Type B pancreatic cell (in vitro differentiated cells): ENCODE results near the gene ARHGEF26. TPM values are rescaled to one million over a fixed set of nuclear protein-coding genes. Genes with fewer than 3 reads are reported as not detected.

ENCODE experiments used
- DNase-seq: peaks from one replicate; pipeline ENCODE4 v3.0.0; 2021; ENCODE audit warnings: mixed read lengths; ENCODE audit not compliant: unreplicated experiment; ENCODE audit errors: extremely low spot score
- H3K27ac Mint-ChIP-seq: 2 replicates; pipeline ENCODE4 v1.8.0; 2021; ENCODE audit warnings: mild to moderate bottlenecking, mixed read lengths
- H3K27me3 Mint-ChIP-seq: 2 replicates; pipeline ENCODE4 v1.8.0; 2021; ENCODE audit warnings: mixed read lengths
- H3K36me3 Mint-ChIP-seq: 2 replicates; pipeline ENCODE4 v1.8.0; 2021; ENCODE audit warnings: mixed read lengths
- H3K4me1 Mint-ChIP-seq: one replicate; pipeline ENCODE4 v1.8.0; 2021; ENCODE audit warnings: mixed read lengths; ENCODE audit not compliant: unreplicated experiment
- H3K4me3 Mint-ChIP-seq: 2 replicates; pipeline ENCODE4 v1.8.0; 2021; ENCODE audit warnings: mild to moderate bottlenecking, mixed read lengths
- H3K9me3 Mint-ChIP-seq: 2 replicates; pipeline ENCODE4 v1.8.0; 2021; ENCODE audit warnings: mixed read lengths
- CTCF ChIP-seq: fragments of 200-600 bp; sonication (generic); conservative IDR thresholded peaks from 2 replicates; pipeline ENCODE4 v1.5.0; 2021; ENCODE audit warnings: antibody characterized with exemption, mild to moderate bottlenecking
- total RNA-seq: library from RNA; stranded (reverse); gene quantifications from 2 replicates; pipeline ENCODE4 v1.2.1, GENCODE V29; 2021; ENCODE audit warnings: low replicate concordance

ARHGEF26 gene
- total RNA-seq, 1 donor from 2014 or later = 12.7 TPM

GRCh38 chr3:154175041-154175440, 53.9 kb downstream of the ARHGEF26 start:
- H3K4me3 Mint-ChIP-seq = no peak overlapping the region
- H3K27ac Mint-ChIP-seq = no peak overlapping the region
- H3K4me1 Mint-ChIP-seq = peaks cover 3% of the 10 kb centered on the region

GRCh38 chr3:154176036-154176435, 54.8 kb downstream of the ARHGEF26 start:
- Mint-ChIP-seq H3K9me3 (no peaks in the 10 kb centered on the region), H3K36me3 (peaks cover 3% of the 10 kb centered on the region), H3K27me3 (no peaks in the 10 kb centered on the region), H3K4me3 (no peak overlapping the region), H3K4me1 (peaks cover 7% of the 10 kb centered on the region), H3K27ac (no peak overlapping the region)
- DNase-seq = no peak
- no peak for TF ChIP-seq CTCF

More at GRCh38 chr3:154175041-154175440, 53.9 kb downstream of the ARHGEF26 start:
- Mint-ChIP-seq H3K36me3 (peaks cover 3% of the 10 kb centered on the region), H3K27me3 (no peaks in the 10 kb centered on the region), H3K9me3 (no peaks in the 10 kb centered on the region)
- TF ChIP-seq CTCF = no peak
- DNase-seq = no peak

GRCh38 chr3:154177406-154177805, 56.2 kb downstream of the ARHGEF26 start:
- no peak for DNase-seq
- no peak overlapping the region for H3K4me3 Mint-ChIP-seq
- no peak for TF ChIP-seq CTCF
- peaks cover 17% of the 10 kb centered on the region for H3K4me1 Mint-ChIP-seq
- H3K9me3 Mint-ChIP-seq = no peaks in the 10 kb centered on the region
- H3K27me3 Mint-ChIP-seq = no peaks in the 10 kb centered on the region
- no peak overlapping the region for H3K27ac Mint-ChIP-seq
- H3K36me3 Mint-ChIP-seq = no peaks in the 10 kb centered on the region

GRCh38 chr3:154178172-154178571, 57.0 kb downstream of the ARHGEF26 start:
- no peak for TF ChIP-seq CTCF
- H3K27ac Mint-ChIP-seq = no peak overlapping the region
- DNase-seq = no peak
- H3K9me3 Mint-ChIP-seq = no peaks in the 10 kb centered on the region
- no peak overlapping the region for H3K4me3 Mint-ChIP-seq
- peaks cover 23% of the 10 kb centered on the region for H3K4me1 Mint-ChIP-seq
- H3K27me3 Mint-ChIP-seq = no peaks in the 10 kb centered on the region
- peaks cover 3% of the 10 kb centered on the region for H3K36me3 Mint-ChIP-seq

GRCh38 chr3:154180836-154181691, 59.9 kb downstream of the ARHGEF26 start:
- Mint-ChIP-seq H3K36me3 (peaks cover 7% of the 10 kb centered on the region), H3K4me3 (peak overlapping the region; percentile 38)

More at GRCh38 chr3:154180836-154181691, 59.9 kb downstream of the ARHGEF26 start:
- no peak for DNase-seq
- Mint-ChIP-seq H3K27ac (peak overlapping the region; percentile 81), H3K4me1 (peaks cover 24% of the 10 kb centered on the region), H3K9me3 (no peaks in the 10 kb centered on the region), H3K27me3 (no peaks in the 10 kb centered on the region)
- TF ChIP-seq CTCF = no peak
